Measurements from ENCODE around the gene ATP9B.

DNA sequence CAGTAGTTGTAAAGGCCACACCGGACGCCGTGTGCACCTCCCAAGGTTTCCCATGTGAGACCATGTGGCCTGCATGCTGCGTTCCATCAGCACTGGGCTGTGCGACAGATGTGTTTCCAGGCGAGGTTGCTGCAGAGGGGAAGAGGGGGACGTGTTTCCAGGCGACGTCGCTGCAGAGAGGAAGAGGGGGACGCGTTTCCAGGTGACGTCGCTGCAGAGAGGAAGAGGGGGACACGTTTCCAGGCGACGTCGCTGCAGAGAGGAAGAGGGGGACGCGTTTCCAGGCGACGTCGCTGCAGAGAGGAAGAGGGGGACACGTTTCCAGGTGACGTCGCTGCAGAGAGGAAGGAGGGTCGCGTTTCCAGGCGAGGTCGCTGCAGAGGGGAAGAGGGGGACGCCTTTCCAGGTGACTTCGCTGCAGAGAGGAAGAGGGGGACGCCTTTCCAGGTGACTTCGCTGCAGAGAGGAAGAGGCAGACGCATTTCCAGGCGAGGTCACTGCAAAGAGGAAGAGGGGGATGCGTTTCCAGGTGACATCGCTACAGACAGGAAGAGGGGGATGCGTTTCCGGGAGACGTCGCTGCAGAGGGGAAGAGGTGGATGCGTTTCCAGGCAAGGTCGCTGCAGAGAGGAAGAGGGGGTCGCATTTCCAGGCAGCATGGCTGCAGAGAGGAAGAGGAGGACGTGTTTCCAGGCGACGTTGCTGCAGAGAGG is 351.0 kb downstream of the ATP9B start:
- TF ChIP-seq, protein P1, sequence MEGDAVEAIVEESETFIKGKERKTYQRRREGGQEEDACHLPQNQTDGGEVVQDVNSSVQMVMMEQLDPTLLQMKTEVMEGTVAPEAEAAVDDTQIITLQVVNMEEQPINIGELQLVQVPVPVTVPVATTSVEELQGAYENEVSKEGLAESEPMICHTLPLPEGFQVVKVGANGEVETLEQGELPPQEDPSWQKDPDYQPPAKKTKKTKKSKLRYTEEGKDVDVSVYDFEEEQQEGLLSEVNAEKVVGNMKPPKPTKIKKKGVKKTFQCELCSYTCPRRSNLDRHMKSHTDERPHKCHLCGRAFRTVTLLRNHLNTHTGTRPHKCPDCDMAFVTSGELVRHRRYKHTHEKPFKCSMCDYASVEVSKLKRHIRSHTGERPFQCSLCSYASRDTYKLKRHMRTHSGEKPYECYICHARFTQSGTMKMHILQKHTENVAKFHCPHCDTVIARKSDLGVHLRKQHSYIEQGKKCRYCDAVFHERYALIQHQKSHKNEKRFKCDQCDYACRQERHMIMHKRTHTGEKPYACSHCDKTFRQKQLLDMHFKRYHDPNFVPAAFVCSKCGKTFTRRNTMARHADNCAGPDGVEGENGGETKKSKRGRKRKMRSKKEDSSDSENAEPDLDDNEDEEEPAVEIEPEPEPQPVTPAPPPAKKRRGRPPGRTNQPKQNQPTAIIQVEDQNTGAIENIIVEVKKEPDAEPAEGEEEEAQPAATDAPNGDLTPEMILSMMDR (IDR thresholded peaks at IDR 0.05) = no peak
- TF ChIP-seq POLR2A (IDR thresholded peaks at IDR 0.05) = no peak
